ENCODE data around the gene MMP24. TPM values are rescaled to one million over a fixed set of nuclear protein-coding genes. Genes with fewer than 3 reads are reported as not detected.

Gene MMP24
- total RNA-seq, 1 experiment from 2014 or later, result 23.0 TPM

GRCh38 chr20:35295674-35296073 is 69.2 kb downstream of the MMP24 start:
- H3K14ac ChIP-seq (ENCODE audit: insufficient read depth, low read length), result no peak overlapping the region
- H4K20me1 ChIP-seq (ENCODE audit: control insufficient read depth, insufficient read depth, insufficient read length), result no peaks in the 10 kb centered on the region
- no peak overlapping the region for H3K18ac ChIP-seq (ENCODE audit: insufficient read length, low read depth, low read length)
- DNase-seq, result no peak
- no peaks in the 10 kb centered on the region for H3K79me1 ChIP-seq (ENCODE audit: insufficient read depth, low read depth, low read length, poor library complexity, severe bottlenecking)
- no peak overlapping the region for H2BK5ac ChIP-seq (ENCODE audit: insufficient read length, low read length)
- Mint-ChIP-seq H3K27ac (no peak overlapping the region), H3K36me3 (ENCODE audit: insufficient read depth in 1 of 3, low read depth in 3 of 3) (no peaks in the 10 kb centered on the region; a peak in 1 of 7 replicates), H3K4me1 (peaks cover 4 to 5% of the 10 kb centered on the region in 2 experiments; a peak in 3 of 4 replicates), H3K27me3 (ENCODE audit: low read depth) (peaks cover 13% of the 10 kb centered on the region), H3K9me3 (no peaks in the 10 kb centered on the region; a peak in 1 of 5 replicates), H3K4me3 (no peak overlapping the region)
- no peak overlapping the region for H3K56ac ChIP-seq (ENCODE audit: insufficient read length, low read depth, low read length)
- H2BK15ac ChIP-seq (ENCODE audit: low read depth, low read length), result no peak overlapping the region
- no peak overlapping the region for H3K9ac ChIP-seq (ENCODE audit: extremely low read depth, insufficient read length, low read length)
- H2BK20ac ChIP-seq (ENCODE audit: low read depth, low read length, poor library complexity, severe bottlenecking), result no peak overlapping the region
- no peak overlapping the region for H4K5ac ChIP-seq (ENCODE audit: insufficient read length, low read depth, low read length)
- no peak overlapping the region for H2AK5ac ChIP-seq (ENCODE audit: insufficient read length, low read length)
- H4K91ac ChIP-seq (ENCODE audit: insufficient read length, low read depth, low read length), result no peak overlapping the region
- no peak overlapping the region for H3K4ac ChIP-seq (ENCODE audit: low read depth, low read length)
- WGBS (ENCODE audit: extremely low coverage, insufficient read length, low lambda C conversion rate), result no CpG with 5 or more reads among the region's 8 CpGs
- H4K8ac ChIP-seq (replicated peaks; ENCODE audit: insufficient read length, low read depth, low read length), result no peak overlapping the region
- H3K9me3 ChIP-seq (ENCODE audit: control insufficient read depth, low read depth, low read length), result no peaks in the 10 kb centered on the region
- H2AFZ ChIP-seq (ENCODE audit: low read length), result no peak overlapping the region
- H2BK120ac ChIP-seq (ENCODE audit: low read depth, low read length, poor library complexity, severe bottlenecking), result no peak overlapping the region
- H3K4me2 ChIP-seq (ENCODE audit: insufficient read depth, insufficient read length, low read length), result no peak overlapping the region
- no peak overlapping the region for H3K23ac ChIP-seq (ENCODE audit: insufficient read length, low read depth, low read length)
- no peaks in the 10 kb centered on the region for H3K79me2 ChIP-seq (ENCODE audit: insufficient read depth, low read length)
- TF ChIP-seq CTCF (conservative IDR thresholded peaks at IDR 0.05), result no peak
- H2BK12ac ChIP-seq (ENCODE audit: insufficient read length, low read depth, low read length), result no peak overlapping the region
- H3K27ac ChIP-seq (ENCODE audit: insufficient read length, low read depth, low read length), result no peak overlapping the region
- no peaks in the 10 kb centered on the region for H3K27me3 ChIP-seq (ENCODE audit: insufficient read depth, low read length)
- H3T11ph ChIP-seq (ENCODE audit: low read length), result no peak overlapping the region
- no peaks in the 10 kb centered on the region; the same call in 1 of the 2 replicates for H3K4me1 ChIP-seq (ENCODE audit: insufficient read depth, low read length)
- no peaks in the 10 kb centered on the region for H3K23me2 ChIP-seq (ENCODE audit: insufficient read length, low read depth, low read length, poor library complexity, severe bottlenecking)
